KG1 (cell line): ENCODE results near the gene TAF4.

ENCODE experiments used
- DNase-seq: peaks from one replicate; lab custom pipeline; 2025; lab: John Stamatoyannopoulos, UW

Gene TAF4

GRCh38 chr20:62044631-62045030 is 21.1 kb downstream of the TAF4 start:
- no peak for DNase-seq

- no peak for DNase-seq
Observed at GRCh38 chr20:62043131-62043914, 22.4 kb downstream of the TAF4 start.

GRCh38 chr20:62042025-62042820 is 23.5 kb downstream of the TAF4 start:
- no peak for DNase-seq

GRCh38 chr20:62040933-62041332 is 24.7 kb downstream of the TAF4 start:
- DNase-seq = no peak

- DNase-seq = no peak
Observed at GRCh38 chr20:62040381-62040922, 25.2 kb downstream of the TAF4 start.

- DNase-seq = no peak
Observed at GRCh38 chr20:62039738-62040137, 25.9 kb downstream of the TAF4 start.

GRCh38 chr20:62032609-62033368 is 32.9 kb downstream of the TAF4 start:
- DNase-seq = no peak

- no peak for DNase-seq
Observed at GRCh38 chr20:62031462-62032092, 34.1 kb downstream of the TAF4 start.

GRCh38 chr20:62030834-62031434 is 34.7 kb downstream of the TAF4 start:
- no peak for DNase-seq

- DNase-seq = no peak
Observed at GRCh38 chr20:62030357-62030756, 35.3 kb downstream of the TAF4 start.

- no peak for DNase-seq
Observed at GRCh38 chr20:62029949-62030348, 35.7 kb downstream of the TAF4 start.

- DNase-seq = no peak
Observed at GRCh38 chr20:62029296-62029695, 36.4 kb downstream of the TAF4 start.

GRCh38 chr20:62028384-62028783 is 37.3 kb downstream of the TAF4 start:
- DNase-seq = no peak

- no peak for DNase-seq
Observed at GRCh38 chr20:62027698-62028321, 37.9 kb downstream of the TAF4 start.

GRCh38 chr20:62027116-62027515 is 38.6 kb downstream of the TAF4 start:
- DNase-seq = no peak

- DNase-seq = no peak
Observed at GRCh38 chr20:62026564-62026856, 39.2 kb downstream of the TAF4 start.

GRCh38 chr20:62025832-62026563 is 39.7 kb downstream of the TAF4 start:
- peak; percentile 18 for DNase-seq

GRCh38 chr20:62025394-62025793 is 40.3 kb downstream of the TAF4 start:
- DNase-seq = no peak

GRCh38 chr20:62023935-62024334 is 41.7 kb downstream of the TAF4 start:
- no peak for DNase-seq

GRCh38 chr20:62022575-62023139 is 43.0 kb downstream of the TAF4 start:
- DNase-seq = no peak
